ENCODE results near the gene CNPY4. TPM values are rescaled to one million over a fixed set of nuclear protein-coding genes. Genes with fewer than 3 reads are reported as not detected.

The CNPY4 gene
- total and polyA plus RNA-seq, 2 experiments from 2014 or later, result 26.2 to 26.9 TPM

- H3K9me3 ChIP-seq (ENCODE audit: low read depth), result no peaks in the 10 kb centered on the region
- in situ Hi-C loops (cut with MboI), result no loop called here
- H3K4me2 ChIP-seq (ENCODE audit: unreplicated experiment), result peak overlapping the region; percentile 85
- peak overlapping the region; percentile 94 for H3K27ac ChIP-seq
- DNase-seq, result peak; percentile 73
- no peaks in the 10 kb centered on the region for H3K9me2 ChIP-seq (ENCODE audit: insufficient read depth)
- TF ChIP-seq EZH2 (IDR thresholded peaks at IDR 0.05; ENCODE audit: insufficient read depth, poor library complexity, severe bottlenecking) (no peak), EZH2phosphoT487 (IDR thresholded peaks at IDR 0.05; ENCODE audit: insufficient read depth, low read depth) (no peak)
- no peaks in the 10 kb centered on the region for H3K27me3 ChIP-seq (replicated peaks; ENCODE audit: insufficient read depth)
- peaks cover 40% of the 10 kb centered on the region for H3K4me1 ChIP-seq (ENCODE audit: insufficient read depth)
- H3K79me2 ChIP-seq (ENCODE audit: insufficient read depth), result peaks cover 50% of the 10 kb centered on the region
- H2AFZ ChIP-seq, result peak overlapping the region; percentile 89
- H3K36me3 ChIP-seq (ENCODE audit: low read depth), result peaks cover 19% of the 10 kb centered on the region; the same call in 1 of the 2 replicates
- H3F3A ChIP-seq (ENCODE audit: insufficient read depth), result peaks cover 76% of the 10 kb centered on the region
- WGBS, 2 experiments (ENCODE audit: low coverage in 1 of 2, low lambda C conversion rate in 2 of 2, missing lambda C conversion rate in 2 of 2), result 8 to 9% methylated on average over 7 of the region's 7 CpGs
- peak overlapping the region; percentile 83 for H3K9ac ChIP-seq
- no peaks in the 10 kb centered on the region for H4K20me1 ChIP-seq (ENCODE audit: insufficient read depth)
- peak overlapping the region; percentile 78 for H3K4me3 ChIP-seq
These were observed 29.8 kb upstream of the CNPY4 start for GRCh38 chr7:100089458-100090196.

- TF ChIP-seq EZH2phosphoT487 (IDR thresholded peaks at IDR 0.05; ENCODE audit: insufficient read depth, low read depth), result no peak
- no peak for TF ChIP-seq EZH2 (IDR thresholded peaks at IDR 0.05; ENCODE audit: insufficient read depth, poor library complexity, severe bottlenecking)
- peaks cover 55% of the 10 kb centered on the region for H3K79me2 ChIP-seq (ENCODE audit: insufficient read depth)
These were observed 28.7 kb upstream of the CNPY4 start for GRCh38 chr7:100090527-100091410.

GRCh38 chr7:100091411-100092181 is 27.8 kb upstream of the CNPY4 start:
- H3K27ac ChIP-seq, result peak overlapping the region; percentile 94
- DNase-seq, result peak; percentile 47
- H3K9me3 ChIP-seq (ENCODE audit: low read depth), result no peaks in the 10 kb centered on the region
- H3K79me2 ChIP-seq (ENCODE audit: insufficient read depth), result peaks cover 63% of the 10 kb centered on the region
- in situ Hi-C loops (cut with MboI), result no loop called here
- H4K20me1 ChIP-seq (ENCODE audit: insufficient read depth), result no peaks in the 10 kb centered on the region
- no peak overlapping the region for H2AFZ ChIP-seq
- H3K9me2 ChIP-seq (ENCODE audit: insufficient read depth), result no peaks in the 10 kb centered on the region
- H3K4me3 ChIP-seq, result no peak overlapping the region
- peaks cover 30% of the 10 kb centered on the region for H3K36me3 ChIP-seq (ENCODE audit: low read depth)
- peaks cover 81% of the 10 kb centered on the region for H3F3A ChIP-seq (ENCODE audit: insufficient read depth)
- 39 to 44% methylated on average over 17 to 19 of the region's 19 CpGs for WGBS, 2 experiments (ENCODE audit: low coverage in 1 of 2, low lambda C conversion rate in 2 of 2, missing lambda C conversion rate in 2 of 2)
- TF ChIP-seq EZH2 (IDR thresholded peaks at IDR 0.05; ENCODE audit: insufficient read depth, poor library complexity, severe bottlenecking), result no peak
- TF ChIP-seq EZH2phosphoT487 (IDR thresholded peaks at IDR 0.05; ENCODE audit: insufficient read depth, low read depth), result no peak
- H3K9ac ChIP-seq, result 0 out of 2 replicates have a peak overlapping the region, but pooled peaks have one; percentile 83
- H3K27me3 ChIP-seq (replicated peaks; ENCODE audit: insufficient read depth), result no peaks in the 10 kb centered on the region
- peaks cover 36% of the 10 kb centered on the region for H3K4me1 ChIP-seq (ENCODE audit: insufficient read depth)
- no peak overlapping the region for H3K4me2 ChIP-seq (ENCODE audit: unreplicated experiment)

More at GRCh38 chr7:100090527-100091410, 28.7 kb upstream of the CNPY4 start:
- Histone ChIP-seq H3K9ac (peak overlapping the region; percentile 83; the same call in 1 of the 2 replicates), H3K27ac (peak overlapping the region; percentile 94), H3K9me3 (ENCODE audit: low read depth) (no peaks in the 10 kb centered on the region), H3K27me3 (replicated peaks; ENCODE audit: insufficient read depth) (no peaks in the 10 kb centered on the region), H3K4me3 (no peak overlapping the region), H2AFZ (no peak overlapping the region), H3K36me3 (ENCODE audit: low read depth) (peaks cover 26% of the 10 kb centered on the region), H3K9me2 (ENCODE audit: insufficient read depth) (no peaks in the 10 kb centered on the region), H3F3A (ENCODE audit: insufficient read depth) (peaks cover 85% of the 10 kb centered on the region), H3K4me1 (ENCODE audit: insufficient read depth) (peaks cover 40% of the 10 kb centered on the region), H4K20me1 (ENCODE audit: insufficient read depth) (no peaks in the 10 kb centered on the region), H3K4me2 (ENCODE audit: unreplicated experiment) (peak overlapping the region; percentile 85)
- in situ Hi-C loops (cut with MboI), result no loop called here
- WGBS, 2 experiments (ENCODE audit: low coverage in 1 of 2, low lambda C conversion rate in 2 of 2, missing lambda C conversion rate in 2 of 2), result 84 to 87% methylated on average over 14 of the region's 14 CpGs
- peak; percentile 48 for DNase-seq

DNA sequence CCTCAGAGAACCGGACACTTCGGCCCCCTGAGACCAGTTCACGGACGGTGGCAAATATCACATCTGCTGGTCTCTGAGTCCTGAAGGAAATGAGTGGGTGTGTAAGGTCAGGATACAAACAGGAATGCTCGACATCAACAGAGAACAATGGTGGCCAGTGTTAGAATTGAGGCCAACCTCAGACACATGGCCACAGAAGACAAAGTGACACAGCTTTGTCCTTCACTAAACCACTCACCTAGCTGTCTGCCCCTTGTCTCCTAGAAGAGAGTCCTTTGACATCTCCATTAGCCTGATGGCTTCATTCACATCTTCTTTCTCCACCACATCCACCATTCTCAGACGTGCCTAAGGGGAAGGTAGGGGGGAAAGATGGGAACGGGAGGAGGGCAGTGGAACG is 26.4 kb upstream of the CNPY4 start:
- Histone ChIP-seq H3K27ac (no peak overlapping the region), H4K20me1 (ENCODE audit: insufficient read depth) (no peaks in the 10 kb centered on the region), H3K79me2 (ENCODE audit: insufficient read depth) (peaks cover 73% of the 10 kb centered on the region), H2AFZ (no peak overlapping the region), H3K4me2 (ENCODE audit: unreplicated experiment) (no peak overlapping the region), H3K9me2 (ENCODE audit: insufficient read depth) (no peaks in the 10 kb centered on the region), H3F3A (ENCODE audit: insufficient read depth) (peaks cover 67% of the 10 kb centered on the region), H3K4me1 (ENCODE audit: insufficient read depth) (peaks cover 22% of the 10 kb centered on the region), H3K27me3 (replicated peaks; ENCODE audit: insufficient read depth) (no peaks in the 10 kb centered on the region), H3K36me3 (ENCODE audit: low read depth) (peaks cover 41% of the 10 kb centered on the region), H3K9me3 (ENCODE audit: low read depth) (no peaks in the 10 kb centered on the region), H3K4me3 (no peak overlapping the region), H3K9ac (no peak overlapping the region)
- WGBS, 2 experiments (ENCODE audit: low coverage in 1 of 2, low lambda C conversion rate in 2 of 2, missing lambda C conversion rate in 2 of 2), result 72 to 75% methylated on average over 6 to 8 of the region's 8 CpGs
- TF ChIP-seq EZH2 (IDR thresholded peaks at IDR 0.05; ENCODE audit: insufficient read depth, poor library complexity, severe bottlenecking), result no peak
- no peak for DNase-seq
- in situ Hi-C loops (cut with MboI), result no loop called here
